GM10266 (cell line): ENCODE data around the gene BCAS2.
"Not testable (repeated sequence)": the region's sequence is repeated elsewhere in the genome, so short reads cannot be mapped to it uniquely, and the experiment has no call there.

ENCODE experiments used
- DNase-seq: peaks from one replicate; pipeline ENCODE4 v3.0.0; 2012; ENCODE audit errors: extremely low spot score
- TF ChIP-seq, protein P1 (sequence below): IDR thresholded peaks from 2 replicates; pipeline ENCODE4 v1.5.1; 2012; ENCODE audit warnings: mild to moderate bottlenecking, low read depth; ENCODE audit not compliant: control insufficient read depth, insufficient read depth; ENCODE audit errors: missing control alignments

BCAS2 gene

DNA sequence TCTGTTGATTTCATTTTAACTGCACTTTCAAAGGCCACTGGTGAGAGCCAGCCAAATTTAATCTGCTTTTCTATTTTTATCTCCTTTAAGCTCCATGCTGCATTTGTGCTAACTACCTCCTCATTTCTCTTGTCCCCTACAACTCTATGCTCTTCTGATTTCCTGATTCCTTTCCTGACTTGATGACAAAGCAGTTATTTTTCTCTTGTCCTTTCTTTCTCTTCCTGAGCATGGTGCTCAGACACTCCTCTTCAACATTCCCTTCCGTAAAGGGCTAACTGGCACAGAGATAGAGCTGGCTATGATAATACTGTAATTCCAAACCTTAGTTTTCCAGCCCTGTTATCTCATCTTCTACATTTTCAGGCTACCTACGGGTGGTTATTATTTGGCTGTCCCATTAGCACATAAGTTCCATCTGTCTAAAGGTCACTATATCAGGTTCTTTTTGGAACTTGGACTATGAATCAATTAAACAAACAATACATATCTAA is 6.8 kb upstream of the BCAS2 start:
- DNase-seq, result no peak
- TF ChIP-seq, protein P1, sequence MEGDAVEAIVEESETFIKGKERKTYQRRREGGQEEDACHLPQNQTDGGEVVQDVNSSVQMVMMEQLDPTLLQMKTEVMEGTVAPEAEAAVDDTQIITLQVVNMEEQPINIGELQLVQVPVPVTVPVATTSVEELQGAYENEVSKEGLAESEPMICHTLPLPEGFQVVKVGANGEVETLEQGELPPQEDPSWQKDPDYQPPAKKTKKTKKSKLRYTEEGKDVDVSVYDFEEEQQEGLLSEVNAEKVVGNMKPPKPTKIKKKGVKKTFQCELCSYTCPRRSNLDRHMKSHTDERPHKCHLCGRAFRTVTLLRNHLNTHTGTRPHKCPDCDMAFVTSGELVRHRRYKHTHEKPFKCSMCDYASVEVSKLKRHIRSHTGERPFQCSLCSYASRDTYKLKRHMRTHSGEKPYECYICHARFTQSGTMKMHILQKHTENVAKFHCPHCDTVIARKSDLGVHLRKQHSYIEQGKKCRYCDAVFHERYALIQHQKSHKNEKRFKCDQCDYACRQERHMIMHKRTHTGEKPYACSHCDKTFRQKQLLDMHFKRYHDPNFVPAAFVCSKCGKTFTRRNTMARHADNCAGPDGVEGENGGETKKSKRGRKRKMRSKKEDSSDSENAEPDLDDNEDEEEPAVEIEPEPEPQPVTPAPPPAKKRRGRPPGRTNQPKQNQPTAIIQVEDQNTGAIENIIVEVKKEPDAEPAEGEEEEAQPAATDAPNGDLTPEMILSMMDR, result no peak

DNA sequence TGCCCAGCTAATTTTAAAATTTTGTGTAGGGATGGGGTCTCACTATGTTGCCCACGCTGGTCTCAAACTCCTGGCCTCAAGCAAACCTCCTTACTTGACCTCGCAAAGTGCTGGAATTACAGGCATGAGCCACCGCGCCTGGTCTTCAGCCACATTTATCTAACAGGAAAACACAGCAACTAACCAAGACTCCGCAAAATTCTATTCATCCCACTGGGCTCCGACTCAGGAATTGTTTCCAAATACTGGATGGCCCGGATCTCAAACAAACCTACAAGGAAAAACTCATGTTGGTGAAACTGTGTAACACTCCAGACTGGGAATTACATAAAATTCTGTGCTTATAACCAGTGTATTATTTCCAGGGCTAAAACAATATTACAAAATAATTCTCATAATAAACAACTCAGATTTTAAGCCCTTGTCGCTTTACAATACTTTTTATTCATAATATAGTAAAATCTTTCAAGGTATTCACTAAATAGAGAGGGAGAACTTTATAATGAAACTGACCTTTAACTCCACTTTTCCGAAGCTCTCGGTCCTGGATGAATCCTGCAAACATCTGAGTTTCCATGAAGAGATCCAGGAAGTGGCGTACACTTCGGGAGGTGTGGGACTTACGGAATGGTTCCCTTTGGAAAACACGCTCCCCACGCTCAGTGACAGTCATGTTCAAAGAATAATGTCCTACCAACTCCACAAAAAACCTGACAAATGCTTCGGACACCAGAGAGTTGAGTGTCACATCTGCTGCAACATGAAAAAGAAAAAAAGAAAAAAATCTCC is 6.0 kb upstream of the BCAS2 start:
- DNase-seq, result no peak
- TF ChIP-seq, protein P1, result no peak

DNA sequence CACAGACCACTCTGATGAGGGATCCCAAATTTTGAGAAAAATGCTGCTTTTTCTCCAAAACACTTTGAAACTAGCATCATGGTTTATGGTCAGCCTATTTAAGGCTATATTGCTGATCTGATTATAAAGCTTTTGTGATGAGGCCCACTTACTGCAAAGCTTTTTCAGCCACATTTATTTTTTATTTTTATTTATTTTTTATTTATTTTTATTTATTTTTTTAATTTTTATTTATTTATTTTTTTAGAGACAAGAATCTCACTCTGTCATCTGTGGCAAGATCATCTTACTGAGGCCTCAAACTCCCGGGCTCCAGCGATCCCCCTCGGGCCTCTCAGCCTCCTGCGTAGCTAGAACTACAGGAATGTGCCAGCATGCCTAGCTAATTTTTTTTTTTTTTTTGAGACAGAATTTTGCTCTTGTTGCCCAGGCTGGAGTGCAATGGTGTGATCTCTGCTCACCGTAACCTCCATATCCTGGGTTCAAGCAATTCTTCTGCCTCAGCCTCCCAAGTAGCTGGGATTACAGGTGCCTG is 5.2 kb upstream of the BCAS2 start:
- DNase-seq, result no peak
- TF ChIP-seq, protein P1, result no peak

DNA sequence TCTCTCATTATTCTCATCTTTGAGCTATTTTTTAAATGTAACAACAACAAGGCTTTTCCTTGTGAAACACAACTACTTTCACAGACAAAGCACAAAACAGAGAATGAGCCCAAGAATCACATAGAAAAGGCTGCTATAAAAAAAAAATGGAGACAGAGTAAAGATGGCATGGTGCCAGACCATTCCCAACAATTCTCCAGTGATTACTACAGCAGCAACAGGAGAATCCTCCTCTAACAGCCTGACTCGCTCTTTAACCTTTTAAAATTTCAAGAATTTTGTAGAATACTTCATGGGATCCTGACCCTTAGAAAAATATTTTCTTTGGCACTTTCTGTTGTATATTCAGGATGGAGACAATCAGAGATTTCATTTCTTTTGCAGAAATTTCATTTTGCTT is 3.8 kb upstream of the BCAS2 start:
- TF ChIP-seq, protein P1, result no peak
- DNase-seq, result no peak

DNA sequence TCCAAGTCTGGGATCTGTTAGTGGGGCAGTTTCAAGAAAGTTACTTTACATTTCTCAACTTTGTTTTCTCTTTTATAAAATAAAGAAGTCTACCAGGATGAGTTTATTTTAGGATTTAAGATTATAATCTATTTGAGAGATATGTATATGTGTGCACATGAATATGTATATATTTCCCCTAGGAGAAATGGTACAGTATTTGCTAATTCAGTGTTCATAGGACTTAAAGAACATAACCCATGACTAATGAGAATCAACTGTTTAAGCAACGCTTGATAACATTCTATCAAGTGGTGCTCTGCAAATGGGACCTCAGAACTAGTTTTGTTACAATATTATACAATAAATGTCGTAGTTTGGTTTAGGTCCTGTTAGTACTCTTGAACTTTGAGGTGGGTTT is 7.0 kb downstream of the BCAS2 start:
- TF ChIP-seq, protein P1, result no peak
- DNase-seq, result no peak

DNA sequence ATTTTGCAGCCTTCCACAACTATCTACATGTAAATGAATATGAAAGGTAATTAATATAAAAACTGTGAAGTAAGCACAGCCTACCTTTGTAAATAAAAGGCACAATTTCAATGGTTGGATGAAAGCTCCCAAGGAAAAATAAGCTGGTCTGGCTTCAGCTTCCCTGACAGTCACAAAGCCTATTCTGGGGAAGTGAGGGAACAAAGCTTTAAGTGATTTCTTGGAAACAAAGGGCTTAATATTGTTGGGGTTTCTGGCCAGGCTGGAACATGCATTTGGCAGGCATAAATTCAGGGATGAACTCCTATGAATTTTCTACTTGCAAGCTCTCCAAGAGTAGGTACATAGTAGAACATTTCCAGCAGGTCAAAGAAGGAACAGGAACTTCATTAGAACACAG is 17.3 kb downstream of the BCAS2 start:
- TF ChIP-seq, protein P1, result no peak
- DNase-seq, result no peak

DNA sequence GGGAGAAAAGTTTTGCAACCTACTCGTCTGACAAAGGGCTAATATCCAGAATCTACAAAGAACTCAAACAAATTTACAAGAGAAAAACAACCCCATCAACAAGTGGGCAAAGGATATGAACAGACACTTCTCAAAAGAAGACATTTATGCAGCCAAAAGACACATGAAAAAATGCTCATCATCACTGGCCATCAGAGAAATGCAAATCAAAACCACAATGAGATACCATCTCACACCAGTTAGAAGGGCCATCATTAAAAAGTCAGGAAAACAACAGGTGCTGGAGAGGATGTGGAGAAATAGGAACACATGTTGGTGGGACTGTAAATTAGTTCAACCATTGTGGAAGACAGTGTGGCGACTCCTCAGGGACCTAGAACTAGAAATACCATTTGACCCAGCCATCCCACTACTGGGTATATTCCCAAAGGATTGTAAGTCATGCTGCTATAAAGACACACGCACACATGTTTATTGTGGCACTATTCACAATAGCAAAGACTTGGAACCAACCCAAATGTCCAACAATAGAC is 18.4 kb downstream of the BCAS2 start:
- DNase-seq, result not testable (repeated sequence)

DNA sequence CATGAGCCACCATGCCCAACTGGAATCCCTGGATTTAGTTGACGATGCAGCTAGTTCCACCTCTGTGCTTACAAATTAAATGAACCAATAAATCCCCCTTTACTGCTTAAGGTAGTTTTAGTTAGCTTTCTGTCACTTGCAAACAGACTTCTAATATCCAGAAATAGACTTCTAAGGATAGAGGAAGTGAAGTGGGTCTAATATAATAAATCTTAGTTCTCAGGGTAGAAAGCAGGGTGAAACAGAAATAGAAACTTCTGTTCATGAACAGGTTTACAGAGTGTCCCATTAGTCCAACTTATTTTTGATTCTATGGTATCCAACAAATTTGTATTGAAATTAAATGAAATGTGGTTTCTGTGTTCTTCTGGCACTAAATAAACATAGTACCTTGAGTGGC is 20.1 kb downstream of the BCAS2 start:
- TF ChIP-seq, protein P1, result no peak
- DNase-seq, result no peak
